Measurements from ENCODE around the gene CLHC1.

CLHC1 gene

GRCh38 chr2:55168221-55169154, 63.6 kb downstream of the CLHC1 start:
- DNase-seq = peak; percentile 63

GRCh38 chr2:55165626-55166025, 66.5 kb downstream of the CLHC1 start:
- DNase-seq = no peak

GRCh38 chr2:55164534-55165480, 67.3 kb downstream of the CLHC1 start:
- no peak for DNase-seq

- DNase-seq = no peak
Measured at GRCh38 chr2:55163941-55164390, 68.1 kb downstream of the CLHC1 start.

GRCh38 chr2:55163274-55163721, 68.8 kb downstream of the CLHC1 start:
- no peak for DNase-seq

GRCh38 chr2:55162284-55163006, 69.6 kb downstream of the CLHC1 start:
- DNase-seq = no peak

GRCh38 chr2:55161295-55162210, 70.5 kb downstream of the CLHC1 start:
- no peak for DNase-seq

GRCh38 chr2:55160422-55160821, 71.7 kb downstream of the CLHC1 start:
- no peak for DNase-seq

GRCh38 chr2:55159752-55160151, 72.3 kb downstream of the CLHC1 start:
- no peak for DNase-seq

- no peak for DNase-seq
Measured at GRCh38 chr2:55159037-55159651, 72.9 kb downstream of the CLHC1 start.

- no peak for DNase-seq
Measured at GRCh38 chr2:55158111-55158814, 73.8 kb downstream of the CLHC1 start.

GRCh38 chr2:55157474-55157884, 74.6 kb downstream of the CLHC1 start:
- no peak for DNase-seq

- DNase-seq = no peak
Measured at GRCh38 chr2:55156984-55157383, 75.1 kb downstream of the CLHC1 start.

GRCh38 chr2:55156326-55156725, 75.8 kb downstream of the CLHC1 start:
- DNase-seq = no peak

GRCh38 chr2:55155764-55156281, 76.3 kb downstream of the CLHC1 start:
- no peak for DNase-seq

- no peak for DNase-seq
Measured at GRCh38 chr2:55155206-55155605, 76.9 kb downstream of the CLHC1 start.

GRCh38 chr2:55154525-55155030, 77.5 kb downstream of the CLHC1 start:
- no peak for DNase-seq

- DNase-seq = no peak
Measured at GRCh38 chr2:55153584-55154299, 78.4 kb downstream of the CLHC1 start.
